OCI-LY7 (cell line): ENCODE results near the gene MYO1B. TPM values are rescaled to one million over a fixed set of nuclear protein-coding genes. Genes with fewer than 3 reads are reported as not detected.
"Not testable (repeated sequence)": the region's sequence is repeated elsewhere in the genome, so short reads cannot be mapped to it uniquely, and the experiment has no call there.

Source experiments
- BruUV-seq: library from RNA; stranded (reverse); fragments of 400-500 nt; replicated peaks from 2 replicates; lab custom pipeline; 2021; lab: Mats Ljungman, UMichigan
- CTCF ChIA-PET: fragments of 300-600 bp; sonication (Branson Sonifier 250); formaldehyde crosslinking; loops from one replicate; lab custom pipeline; 2022; ENCODE audit warnings: antibody characterized with exemption; ENCODE audit not compliant: unreplicated experiment; lab: Charles Lee
- POLR2A ChIA-PET: fragments of 300-600 bp; sonication (Branson Sonifier 250); formaldehyde crosslinking; loops from one replicate; lab custom pipeline; 2022; ENCODE audit warnings: antibody characterized with exemption; lab: Charles Lee
- DNase-seq: peaks from one replicate; pipeline ENCODE4 v3.0.0-alpha.2; 2015; ENCODE audit warnings: low spot score
- H2AFZ ChIP-seq: fragments of 200-600 bp; sonication (generic), shearing (Covaris generic); 2 replicates; pipeline ENCODE4 v1.6.1; 2014; ENCODE audit warnings: mild to moderate bottlenecking, antibody characterized with exemption, low read length, moderate library complexity
- H3K27ac ChIP-seq: fragments of 200-600 bp; sonication (generic); 2 replicates; pipeline ENCODE4 v1.5.1; 2014; ENCODE audit warnings: mixed run types, low read depth, mild to moderate bottlenecking, moderate library complexity, low read length, inconsistent platforms; ENCODE audit not compliant: poor library complexity, severe bottlenecking
- H3K36me3 ChIP-seq: fragments of 200-600 bp; sonication (generic); 2 replicates; pipeline ENCODE4 v1.6.1; 2014; ENCODE audit warnings: mild to moderate bottlenecking, antibody characterized with exemption, low read length, moderate library complexity, mixed read lengths; ENCODE audit not compliant: insufficient read depth
- H3K4me1 ChIP-seq: fragments of 200-600 bp; sonication (generic); 2 replicates; pipeline ENCODE4 v1.5.1; 2014; ENCODE audit warnings: mild to moderate bottlenecking, low read length; ENCODE audit not compliant: insufficient read depth, poor library complexity, severe bottlenecking
- H3K4me2 ChIP-seq: fragments of 200-600 bp; sonication (generic); 2 replicates; pipeline ENCODE4 v1.6.1; 2014; ENCODE audit warnings: mild to moderate bottlenecking, low read length
- H3K4me3 ChIP-seq: fragments of 200-600 bp; sonication (generic); 2 replicates; pipeline ENCODE4 v1.5.1; 2014; ENCODE audit warnings: mild to moderate bottlenecking, low read depth, low read length; ENCODE audit not compliant: poor library complexity, severe bottlenecking
- H3K79me2 ChIP-seq: fragments of 200-600 bp; sonication (generic); 2 replicates; pipeline ENCODE4 v1.6.1; 2016; ENCODE audit warnings: low read depth, mild to moderate bottlenecking, low read length, moderate library complexity, mixed read lengths; ENCODE audit not compliant: insufficient read depth
- H3K9me2 ChIP-seq: fragments of 200-600 bp; sonication (generic); 2 replicates; pipeline ENCODE4 v1.6.1; 2016; ENCODE audit warnings: mild to moderate bottlenecking, low read length, mixed read lengths; ENCODE audit not compliant: insufficient read depth
- H3K9me3 ChIP-seq: fragments of 200-600 bp; sonication (generic); 2 replicates; pipeline ENCODE4 v1.6.1; 2014; ENCODE audit warnings: mild to moderate bottlenecking, mixed run types, low read length, mixed read lengths
- H4K20me1 ChIP-seq: fragments of 200-600 bp; sonication (generic); 2 replicates; pipeline ENCODE4 v1.6.1; 2014; ENCODE audit warnings: mild to moderate bottlenecking, antibody characterized with exemption, low read length, moderate library complexity, mixed read lengths; ENCODE audit not compliant: insufficient read depth
- EZH2phosphoT487 ChIP-seq: fragments of 200-600 bp; sonication (generic); IDR thresholded peaks from 2 replicates; pipeline ENCODE4 v1.6.1; 2018; ENCODE audit warnings: low read depth, borderline replicate concordance, mild to moderate bottlenecking, mixed run types, antibody characterized with exemption, low read length, moderate library complexity, mixed read lengths
- intact Hi-C: fragments of 100-400 bp; cut with micrococcal nuclease; formaldehyde crosslinking; loops from one replicate; pipeline ENCODE4 v1.10.0; 2022; ENCODE audit not compliant: unreplicated experiment
- total RNA-seq, 2 experiments: library from RNA; depleted of rRNA in 1 of 2; stranded (reverse); fragments of >200 nt in 1 of 2; shearing (Covaris generic) in 1 of 2; gene quantifications; 2 replicates each; pipeline ENCODE4 v1.2.3, GENCODE V29; 2014 to 2022
- TF ChIP-seq, protein P1 (sequence below): fragments of 200-600 bp; sonication (generic); conservative IDR thresholded peaks from 2 replicates; pipeline ENCODE4 v1.5.1; 2014; ENCODE audit warnings: mild to moderate bottlenecking, antibody characterized with exemption, low read length, moderate library complexity, mixed read lengths

Gene MYO1B
- total RNA-seq, 2 experiments from 2014 or later = not detected

DNA sequence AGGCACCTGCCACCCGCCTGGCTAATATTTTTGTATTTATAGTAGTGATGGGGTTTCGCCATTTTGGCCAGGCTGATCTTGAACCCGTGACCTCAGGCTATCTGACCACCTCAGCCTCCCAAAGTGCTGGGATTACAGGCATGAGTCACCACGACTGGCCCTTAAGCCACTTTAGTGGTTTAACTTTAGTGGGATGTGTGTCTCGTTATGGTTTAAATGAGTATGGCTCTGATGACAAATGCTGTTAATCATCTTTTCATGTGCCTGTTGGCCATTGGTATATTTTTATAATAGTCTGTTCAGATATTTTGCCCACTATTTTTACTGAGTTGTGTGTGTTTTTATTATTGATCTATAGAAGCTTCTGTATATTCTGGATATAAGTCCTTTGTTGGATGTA, 205.9 kb downstream of the MYO1B start:
- intact Hi-C loops = no loop called here
- no peaks in the 10 kb centered on the region for H3K9me2 ChIP-seq
- no peaks in the 10 kb centered on the region for H3K4me1 ChIP-seq
- no peak overlapping the region for H3K4me2 ChIP-seq
- H3K27ac ChIP-seq = no peak overlapping the region
- no peaks in the 10 kb centered on the region for H4K20me1 ChIP-seq
- no peaks in the 10 kb centered on the region for H3K36me3 ChIP-seq
- ChIA-PET POLR2A (interaction anchor here (0.6 kb wide), 1 partner anchor 297 kb away, joined by 3 read pairs; no protein-coding TSS in a partner anchor), CTCF (no interaction called here)
- no peaks in the 10 kb centered on the region for H3K79me2 ChIP-seq
- no peak for DNase-seq
- H2AFZ ChIP-seq = no peak overlapping the region
- BruUV-seq = no TSS peak
- H3K4me3 ChIP-seq = no peak overlapping the region
- TF ChIP-seq, protein P1, sequence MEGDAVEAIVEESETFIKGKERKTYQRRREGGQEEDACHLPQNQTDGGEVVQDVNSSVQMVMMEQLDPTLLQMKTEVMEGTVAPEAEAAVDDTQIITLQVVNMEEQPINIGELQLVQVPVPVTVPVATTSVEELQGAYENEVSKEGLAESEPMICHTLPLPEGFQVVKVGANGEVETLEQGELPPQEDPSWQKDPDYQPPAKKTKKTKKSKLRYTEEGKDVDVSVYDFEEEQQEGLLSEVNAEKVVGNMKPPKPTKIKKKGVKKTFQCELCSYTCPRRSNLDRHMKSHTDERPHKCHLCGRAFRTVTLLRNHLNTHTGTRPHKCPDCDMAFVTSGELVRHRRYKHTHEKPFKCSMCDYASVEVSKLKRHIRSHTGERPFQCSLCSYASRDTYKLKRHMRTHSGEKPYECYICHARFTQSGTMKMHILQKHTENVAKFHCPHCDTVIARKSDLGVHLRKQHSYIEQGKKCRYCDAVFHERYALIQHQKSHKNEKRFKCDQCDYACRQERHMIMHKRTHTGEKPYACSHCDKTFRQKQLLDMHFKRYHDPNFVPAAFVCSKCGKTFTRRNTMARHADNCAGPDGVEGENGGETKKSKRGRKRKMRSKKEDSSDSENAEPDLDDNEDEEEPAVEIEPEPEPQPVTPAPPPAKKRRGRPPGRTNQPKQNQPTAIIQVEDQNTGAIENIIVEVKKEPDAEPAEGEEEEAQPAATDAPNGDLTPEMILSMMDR = no peak
- no peak for TF ChIP-seq EZH2phosphoT487
- H3K9me3 ChIP-seq = no peaks in the 10 kb centered on the region

DNA sequence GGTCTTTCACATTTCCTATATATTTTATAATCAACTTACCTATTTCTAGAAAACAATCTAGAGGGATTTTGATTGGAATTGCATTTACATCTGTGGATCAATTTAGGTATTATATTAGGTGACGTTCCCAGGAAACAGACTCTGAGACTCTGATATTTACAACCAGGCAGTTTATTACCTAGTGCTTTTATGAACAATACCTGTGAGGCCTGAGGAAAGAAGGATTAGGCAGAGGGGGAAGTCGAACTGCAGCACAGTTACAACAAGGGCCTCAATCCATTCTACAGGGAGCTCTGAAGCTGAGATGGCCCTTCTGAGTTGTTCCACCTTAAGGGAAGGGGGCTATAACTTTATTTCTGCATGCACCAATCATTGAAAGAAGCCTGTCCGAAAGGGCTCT, 206.9 kb downstream of the MYO1B start:
- intact Hi-C loops = no loop called here
- Histone ChIP-seq H3K4me3 (no peak overlapping the region), H3K36me3 (no peaks in the 10 kb centered on the region), H3K4me1 (no peaks in the 10 kb centered on the region), H3K4me2 (no peak overlapping the region), H3K27ac (no peak overlapping the region), H3K9me3 (no peaks in the 10 kb centered on the region), H3K9me2 (no peaks in the 10 kb centered on the region), H4K20me1 (no peaks in the 10 kb centered on the region), H2AFZ (no peak overlapping the region), H3K79me2 (no peaks in the 10 kb centered on the region)
- TF ChIP-seq EZH2phosphoT487 = no peak
- TF ChIP-seq, protein P1 = no peak
- CTCF ChIA-PET = no interaction called here
- BruUV-seq = no TSS peak
- POLR2A ChIA-PET = no interaction called here
- DNase-seq = no peak

DNA sequence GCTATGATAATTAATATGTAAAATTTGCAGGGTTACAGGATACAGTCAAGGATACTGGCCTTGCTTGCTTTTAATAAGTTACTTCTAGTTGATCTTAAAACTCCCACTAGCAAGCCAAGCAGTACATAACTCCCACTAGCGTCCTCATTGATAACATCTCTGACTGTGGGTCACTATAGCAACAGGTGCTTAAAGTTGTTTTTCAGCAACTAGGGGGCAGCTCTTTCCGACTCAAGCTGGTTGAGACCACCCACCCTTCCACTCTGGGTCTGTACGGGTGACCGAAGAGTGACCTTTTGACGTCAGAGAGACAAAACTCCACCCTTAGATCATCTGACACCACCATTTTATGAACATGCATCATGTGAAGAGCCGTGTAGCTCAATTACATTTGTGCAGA, 208.6 kb downstream of the MYO1B start:
- Histone ChIP-seq H3K9me2 (no peaks in the 10 kb centered on the region), H4K20me1 (no peaks in the 10 kb centered on the region), H3K4me1 (no peaks in the 10 kb centered on the region), H3K36me3 (no peaks in the 10 kb centered on the region), H3K4me3 (no peak overlapping the region), H3K4me2 (no peak overlapping the region), H3K9me3 (no peaks in the 10 kb centered on the region), H3K27ac (no peak overlapping the region), H2AFZ (no peak overlapping the region), H3K79me2 (no peaks in the 10 kb centered on the region)
- DNase-seq = no peak
- ChIA-PET CTCF (no interaction called here), POLR2A (interaction anchor here (0.8 kb wide), 1 partner anchor 12 kb away, joined by 3 read pairs; no protein-coding TSS in a partner anchor)
- intact Hi-C loops = no loop called here
- TF ChIP-seq, protein P1 = no peak
- TF ChIP-seq EZH2phosphoT487 = no peak
- no TSS peak for BruUV-seq

DNA sequence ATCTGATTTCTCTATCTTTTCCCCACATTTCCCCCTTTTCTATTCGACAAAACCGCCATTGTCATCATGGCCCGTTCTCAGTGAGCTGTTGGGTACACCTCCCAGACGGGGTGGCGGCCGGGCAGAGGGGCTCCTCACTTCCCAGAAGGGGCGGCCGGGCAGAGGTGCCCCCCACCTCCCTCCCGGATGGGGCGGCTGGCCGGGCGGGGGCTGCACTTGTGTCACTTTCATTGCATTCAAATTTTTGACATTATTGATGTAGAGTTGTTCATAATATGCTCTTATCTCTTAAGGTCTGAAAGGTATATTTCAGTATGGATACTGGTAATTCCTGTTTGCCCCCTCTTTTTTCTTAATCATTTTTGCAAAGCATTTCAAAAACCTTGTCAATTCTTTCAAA, 211.3 kb downstream of the MYO1B start:
- intact Hi-C loops, H3K9me2 ChIP-seq, H3K27ac ChIP-seq, H3K36me3 ChIP-seq, CTCF ChIA-PET, H3K4me2 ChIP-seq, H4K20me1 ChIP-seq, BruUV-seq, H3K79me2 ChIP-seq, POLR2A ChIA-PET, H2AFZ ChIP-seq, H3K9me3 ChIP-seq, H3K4me3 ChIP-seq, H3K4me1 ChIP-seq, DNase-seq: not testable (repeated sequence)
